HepG2 (cell line): ENCODE measurements around the gene LIME1. TPM values are rescaled to one million over a fixed set of nuclear protein-coding genes. Genes with fewer than 3 reads are reported as not detected.

Experiments used
- AGO2 ChIP-seq: fragments of 200-400 bp; formaldehyde crosslinking; optimal IDR thresholded peaks from 2 replicates; pipeline ENCODE3; 2017; ENCODE audit warnings: mild to moderate bottlenecking, low read depth, low read length, moderate library complexity
- EED ChIP-seq: sonication (generic); formaldehyde crosslinking; IDR thresholded peaks from 2 replicates; pipeline ENCODE4 v1.5.0; 2020; ENCODE audit warnings: mild to moderate bottlenecking, missing genetic modification reagents
- HCFC1 ChIP-seq: fragments of 150-350 bp; IDR thresholded peaks from 2 replicates; pipeline ENCODE4 v1.6.1; 2014; ENCODE audit warnings: low read depth, low read length
- HMG20B ChIP-seq: conservative IDR thresholded peaks from 2 replicates; pipeline ENCODE4 v1.6.1; 2016; ENCODE audit warnings: missing genetic modification reagents, missing compliant biosample characterization
- PCBP1 ChIP-seq: fragments of 200-400 bp; formaldehyde crosslinking; IDR thresholded peaks from 2 replicates; pipeline ENCODE4 v1.6.1; 2017; ENCODE audit warnings: mild to moderate bottlenecking, low read depth, low read length, borderline replicate concordance
- WIZ ChIP-seq: sonication (generic); formaldehyde crosslinking; IDR thresholded peaks from 2 replicates; pipeline ENCODE4 v1.5.1; 2020; ENCODE audit warnings: mild to moderate bottlenecking, missing genetic modification reagents
- ZIK1 ChIP-seq: sonication (generic); formaldehyde crosslinking; IDR thresholded peaks from 2 replicates; pipeline ENCODE4 v1.5.0; 2020; ENCODE audit warnings: mild to moderate bottlenecking, low read depth, missing genetic modification reagents, borderline replicate concordance
- ZKSCAN1 ChIP-seq: fragments of 150-350 bp; IDR thresholded peaks from 2 replicates; pipeline ENCODE4 v1.6.1; 2014; ENCODE audit warnings: low read length
- ZNF44 ChIP-seq: sonication (generic); formaldehyde crosslinking; IDR thresholded peaks from 2 replicates; pipeline ENCODE4 v1.5.1; 2020; ENCODE audit warnings: mild to moderate bottlenecking, missing genetic modification reagents
- ZNF704 ChIP-seq: sonication (generic); formaldehyde crosslinking; IDR thresholded peaks from 2 replicates; pipeline ENCODE4 v1.8.1; 2023; ENCODE audit warnings: mild to moderate bottlenecking, inconsistent platforms, moderate library complexity, missing genetic modification reagents, borderline replicate concordance
- ZSCAN21 ChIP-seq: sonication (generic); formaldehyde crosslinking; IDR thresholded peaks from 2 replicates; pipeline ENCODE4 v1.8.0; 2022; ENCODE audit warnings: mild to moderate bottlenecking, missing genetic modification reagents, moderate library complexity, borderline replicate concordance
- polyA plus RNA-seq, 8 experiments: library from polyadenylated mRNA; depleted of rRNA in 3 of 8; stranded (reverse) in 7 of 8; unstranded in 1 of 8; fragments of >200 nt; fragmentation: Illumina TruSeq in 4 of 8; extraction: Trizol in 4 of 8; gene quantifications; 2 replicates each; pipeline versions ENCODE4 v1.2.1 to v1.2.3, GENCODE V29; 2011 to 2016; ENCODE audit warnings: low read depth in 4 of 8, missing spikeins in 1 of 8, mixed read lengths in 1 of 8; ENCODE audit not compliant: insufficient read depth in 1 of 8
- total RNA-seq, 5 experiments: library from RNA; depleted of rRNA; stranded (reverse); fragments of >200 nt; fragmentation: Illumina TruSeq; extraction: Trizol; gene quantifications; 2 replicates each; pipeline ENCODE4 v1.2.3, GENCODE V29; 2016; ENCODE audit warnings: low read depth in 1 of 5
- TF ChIP-seq, protein P1 (sequence below): sonication (generic); formaldehyde crosslinking; IDR thresholded peaks from 2 replicates; pipeline ENCODE4 v1.4.0; 2020; ENCODE audit warnings: mild to moderate bottlenecking, missing genetic modification reagents
- TF ChIP-seq, protein P2 (sequence below): sonication (generic); formaldehyde crosslinking; IDR thresholded peaks from 2 replicates; pipeline ENCODE4 v1.8.1; 2023; ENCODE audit warnings: mild to moderate bottlenecking, moderate library complexity, missing genetic modification reagents
- TF ChIP-seq, protein P3 (sequence below): IDR thresholded peaks from 2 replicates; pipeline ENCODE4 v1.6.1; 2016

The LIME1 gene
- total and polyA plus RNA-seq, 2 of the 13 experiments (the other 11 are each of a cell fraction or from before 2014, with no cell fraction given) = 13.0 to 61.5 TPM

- TF ChIP-seq, protein P1, sequence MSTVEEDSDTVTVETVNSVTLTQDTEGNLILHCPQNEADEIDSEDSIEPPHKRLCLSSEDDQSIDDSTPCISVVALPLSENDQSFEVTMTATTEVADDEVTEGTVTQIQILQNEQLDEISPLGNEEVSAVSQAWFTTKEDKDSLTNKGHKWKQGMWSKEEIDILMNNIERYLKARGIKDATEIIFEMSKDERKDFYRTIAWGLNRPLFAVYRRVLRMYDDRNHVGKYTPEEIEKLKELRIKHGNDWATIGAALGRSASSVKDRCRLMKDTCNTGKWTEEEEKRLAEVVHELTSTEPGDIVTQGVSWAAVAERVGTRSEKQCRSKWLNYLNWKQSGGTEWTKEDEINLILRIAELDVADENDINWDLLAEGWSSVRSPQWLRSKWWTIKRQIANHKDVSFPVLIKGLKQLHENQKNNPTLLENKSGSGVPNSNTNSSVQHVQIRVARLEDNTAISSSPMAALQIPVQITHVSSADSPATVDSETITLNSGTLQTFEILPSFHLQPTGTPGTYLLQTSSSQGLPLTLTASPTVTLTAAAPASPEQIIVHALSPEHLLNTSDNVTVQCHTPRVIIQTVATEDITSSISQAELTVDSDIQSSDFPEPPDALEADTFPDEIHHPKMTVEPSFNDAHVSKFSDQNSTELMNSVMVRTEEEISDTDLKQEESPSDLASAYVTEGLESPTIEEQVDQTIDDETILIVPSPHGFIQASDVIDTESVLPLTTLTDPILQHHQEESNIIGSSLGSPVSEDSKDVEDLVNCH (CRISPR knock-in tag) = no peak
- TF ChIP-seq EED (CRISPR knock-in tag) = no peak
- no peak for TF ChIP-seq ZKSCAN1
- TF ChIP-seq, protein P2, sequence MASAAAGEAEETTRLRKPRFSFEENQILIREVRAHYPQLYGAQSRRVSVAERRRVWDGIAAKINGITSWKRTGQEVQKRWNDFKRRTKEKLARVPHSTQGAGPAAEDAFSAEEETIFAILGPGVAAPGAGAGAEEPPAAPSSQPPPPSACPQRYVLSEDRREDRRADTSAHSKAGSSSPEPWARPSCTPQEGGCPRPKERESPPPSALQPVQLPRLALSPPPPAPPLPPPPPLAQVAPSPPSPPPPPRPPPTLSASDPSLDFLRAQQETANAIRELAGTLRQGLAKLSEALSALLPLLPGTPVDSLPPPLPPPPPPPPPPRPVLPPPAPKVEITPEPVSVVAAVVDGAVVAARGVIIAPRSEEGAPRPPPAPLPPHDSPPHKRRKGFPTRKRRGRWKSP (CRISPR knock-in tag) = no peak
- TF ChIP-seq HMG20B (CRISPR knock-in tag) = no peak
- TF ChIP-seq, protein P3, sequence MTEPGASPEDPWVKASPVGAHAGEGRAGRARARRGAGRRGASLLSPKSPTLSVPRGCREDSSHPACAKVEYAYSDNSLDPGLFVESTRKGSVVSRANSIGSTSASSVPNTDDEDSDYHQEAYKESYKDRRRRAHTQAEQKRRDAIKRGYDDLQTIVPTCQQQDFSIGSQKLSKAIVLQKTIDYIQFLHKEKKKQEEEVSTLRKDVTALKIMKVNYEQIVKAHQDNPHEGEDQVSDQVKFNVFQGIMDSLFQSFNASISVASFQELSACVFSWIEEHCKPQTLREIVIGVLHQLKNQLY (CRISPR knock-in tag) = no peak
- TF ChIP-seq WIZ (CRISPR knock-in tag) = no peak
- no peak for TF ChIP-seq PCBP1
- TF ChIP-seq ZIK1 (CRISPR knock-in tag) = no peak
- no peak for TF ChIP-seq ZSCAN21 (CRISPR knock-in tag)
- no peak for TF ChIP-seq ZNF44 (CRISPR knock-in tag)
- TF ChIP-seq AGO2 = peak; percentile 81
- no peak for TF ChIP-seq HCFC1
- no peak for TF ChIP-seq ZNF704
- TF ChIP-seq, all 625 proteins: peak for 6
These were observed 48.0 kb upstream of the LIME1 start (continued) for GRCh38 chr20:63688228-63689045.
